ENCODE results near the gene DDI2. TPM values are rescaled to one million over a fixed set of nuclear protein-coding genes. Genes with fewer than 3 reads are reported as not detected.

DDI2 gene
- total and polyA plus RNA-seq, 4 donors = 9.5 to 72.5 (median 42.0) TPM

DNA sequence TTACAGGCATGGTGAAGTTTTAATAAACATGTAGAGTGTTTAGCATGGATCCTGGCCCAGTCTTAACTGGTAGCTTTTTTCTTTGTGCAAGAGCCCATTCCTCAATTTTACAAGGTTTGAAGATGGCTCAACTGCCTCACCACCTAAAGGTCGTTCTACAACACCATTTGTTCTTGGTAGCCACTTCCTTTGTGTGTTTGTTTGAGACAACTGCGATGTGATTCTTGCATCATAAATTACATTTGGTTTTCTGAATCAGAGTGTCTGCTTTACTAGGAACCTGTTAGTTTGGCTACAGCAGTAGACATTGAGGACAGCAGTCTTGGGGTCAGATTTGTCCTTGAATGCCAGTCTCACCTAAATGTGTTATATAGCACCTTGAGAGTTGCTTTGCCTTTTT is 70.2 kb downstream of the DDI2 start:
- Histone ChIP-seq H3K27me3 (ENCODE audit: control insufficient read depth in 4 of 4, insufficient read depth in 4 of 4, low read length in 3 of 4) (no peaks in the 10 kb centered on the region), H3K4me3 (ENCODE audit: low read depth in 1 of 3, low read length in 3 of 3) (no peak overlapping the region), H3K9ac (ENCODE audit: low read depth in 1 of 2, low read length in 2 of 2) (no peak overlapping the region), H3K36me3 (ENCODE audit: control insufficient read depth in 4 of 4, insufficient read depth in 3 of 4, low read depth in 1 of 4, low read length in 3 of 4) (no peaks in the 10 kb centered on the region), H3K27ac (ENCODE audit: low read depth in 1 of 2, low read length in 2 of 2) (no peak overlapping the region), H3K4me1 (ENCODE audit: control insufficient read depth in 4 of 4, insufficient read depth in 4 of 4, low read length in 3 of 4) (peaks cover 3 to 18% (median 8%) of the 10 kb centered on the region in 4 donors), H3K9me3 (ENCODE audit: control insufficient read depth in 4 of 4, low read length in 3 of 4) (no peaks in the 10 kb centered on the region)
- 66% methylated on average over 2 of the region's 2 CpGs for WGBS
- no peak for TF ChIP-seq GABPA (IDR thresholded peaks at IDR 0.05 in 1 of 2, conservative IDR thresholded peaks at IDR 0.05 in 1 of 2)
- no peak for TF ChIP-seq SP1 (IDR thresholded peaks at IDR 0.05)
- TF ChIP-seq TAF1 (conservative IDR thresholded peaks at IDR 0.05) = no peak
- TF ChIP-seq, protein P1, sequence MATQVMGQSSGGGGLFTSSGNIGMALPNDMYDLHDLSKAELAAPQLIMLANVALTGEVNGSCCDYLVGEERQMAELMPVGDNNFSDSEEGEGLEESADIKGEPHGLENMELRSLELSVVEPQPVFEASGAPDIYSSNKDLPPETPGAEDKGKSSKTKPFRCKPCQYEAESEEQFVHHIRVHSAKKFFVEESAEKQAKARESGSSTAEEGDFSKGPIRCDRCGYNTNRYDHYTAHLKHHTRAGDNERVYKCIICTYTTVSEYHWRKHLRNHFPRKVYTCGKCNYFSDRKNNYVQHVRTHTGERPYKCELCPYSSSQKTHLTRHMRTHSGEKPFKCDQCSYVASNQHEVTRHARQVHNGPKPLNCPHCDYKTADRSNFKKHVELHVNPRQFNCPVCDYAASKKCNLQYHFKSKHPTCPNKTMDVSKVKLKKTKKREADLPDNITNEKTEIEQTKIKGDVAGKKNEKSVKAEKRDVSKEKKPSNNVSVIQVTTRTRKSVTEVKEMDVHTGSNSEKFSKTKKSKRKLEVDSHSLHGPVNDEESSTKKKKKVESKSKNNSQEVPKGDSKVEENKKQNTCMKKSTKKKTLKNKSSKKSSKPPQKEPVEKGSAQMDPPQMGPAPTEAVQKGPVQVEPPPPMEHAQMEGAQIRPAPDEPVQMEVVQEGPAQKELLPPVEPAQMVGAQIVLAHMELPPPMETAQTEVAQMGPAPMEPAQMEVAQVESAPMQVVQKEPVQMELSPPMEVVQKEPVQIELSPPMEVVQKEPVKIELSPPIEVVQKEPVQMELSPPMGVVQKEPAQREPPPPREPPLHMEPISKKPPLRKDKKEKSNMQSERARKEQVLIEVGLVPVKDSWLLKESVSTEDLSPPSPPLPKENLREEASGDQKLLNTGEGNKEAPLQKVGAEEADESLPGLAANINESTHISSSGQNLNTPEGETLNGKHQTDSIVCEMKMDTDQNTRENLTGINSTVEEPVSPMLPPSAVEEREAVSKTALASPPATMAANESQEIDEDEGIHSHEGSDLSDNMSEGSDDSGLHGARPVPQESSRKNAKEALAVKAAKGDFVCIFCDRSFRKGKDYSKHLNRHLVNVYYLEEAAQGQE (IDR thresholded peaks at IDR 0.05) = no peak
- TF ChIP-seq RAD21 (IDR thresholded peaks at IDR 0.05) = no peak
- TF ChIP-seq, protein P2, sequence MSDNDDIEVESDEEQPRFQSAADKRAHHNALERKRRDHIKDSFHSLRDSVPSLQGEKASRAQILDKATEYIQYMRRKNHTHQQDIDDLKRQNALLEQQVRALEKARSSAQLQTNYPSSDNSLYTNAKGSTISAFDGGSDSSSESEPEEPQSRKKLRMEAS (IDR thresholded peaks at IDR 0.05) = no peak
- no peak for TF ChIP-seq HNF4A (conservative IDR thresholded peaks at IDR 0.05)
- TF ChIP-seq, protein P3, sequence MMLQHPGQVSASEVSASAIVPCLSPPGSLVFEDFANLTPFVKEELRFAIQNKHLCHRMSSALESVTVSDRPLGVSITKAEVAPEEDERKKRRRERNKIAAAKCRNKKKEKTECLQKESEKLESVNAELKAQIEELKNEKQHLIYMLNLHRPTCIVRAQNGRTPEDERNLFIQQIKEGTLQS (IDR thresholded peaks at IDR 0.05) = no peak
- no peak for TF ChIP-seq EGR1 (IDR thresholded peaks at IDR 0.05; ENCODE audit: low read depth in 2 of 2)
- no peak for TF ChIP-seq RXRA (IDR thresholded peaks at IDR 0.05)
- TF ChIP-seq JUND (IDR thresholded peaks at IDR 0.05) = no peak
- TF ChIP-seq, protein P4, sequence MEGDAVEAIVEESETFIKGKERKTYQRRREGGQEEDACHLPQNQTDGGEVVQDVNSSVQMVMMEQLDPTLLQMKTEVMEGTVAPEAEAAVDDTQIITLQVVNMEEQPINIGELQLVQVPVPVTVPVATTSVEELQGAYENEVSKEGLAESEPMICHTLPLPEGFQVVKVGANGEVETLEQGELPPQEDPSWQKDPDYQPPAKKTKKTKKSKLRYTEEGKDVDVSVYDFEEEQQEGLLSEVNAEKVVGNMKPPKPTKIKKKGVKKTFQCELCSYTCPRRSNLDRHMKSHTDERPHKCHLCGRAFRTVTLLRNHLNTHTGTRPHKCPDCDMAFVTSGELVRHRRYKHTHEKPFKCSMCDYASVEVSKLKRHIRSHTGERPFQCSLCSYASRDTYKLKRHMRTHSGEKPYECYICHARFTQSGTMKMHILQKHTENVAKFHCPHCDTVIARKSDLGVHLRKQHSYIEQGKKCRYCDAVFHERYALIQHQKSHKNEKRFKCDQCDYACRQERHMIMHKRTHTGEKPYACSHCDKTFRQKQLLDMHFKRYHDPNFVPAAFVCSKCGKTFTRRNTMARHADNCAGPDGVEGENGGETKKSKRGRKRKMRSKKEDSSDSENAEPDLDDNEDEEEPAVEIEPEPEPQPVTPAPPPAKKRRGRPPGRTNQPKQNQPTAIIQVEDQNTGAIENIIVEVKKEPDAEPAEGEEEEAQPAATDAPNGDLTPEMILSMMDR (IDR thresholded peaks at IDR 0.05; ENCODE audit: low read depth, low read length, missing input control) = no peak
- TF ChIP-seq FOXA2 (IDR thresholded peaks at IDR 0.05) = no peak
- no peak for TF ChIP-seq YY1 (IDR thresholded peaks at IDR 0.05)
- TF ChIP-seq HNF4G (IDR thresholded peaks at IDR 0.05) = no peak
- DNase-seq (ENCODE audit: low spot score) = no peak

DNA sequence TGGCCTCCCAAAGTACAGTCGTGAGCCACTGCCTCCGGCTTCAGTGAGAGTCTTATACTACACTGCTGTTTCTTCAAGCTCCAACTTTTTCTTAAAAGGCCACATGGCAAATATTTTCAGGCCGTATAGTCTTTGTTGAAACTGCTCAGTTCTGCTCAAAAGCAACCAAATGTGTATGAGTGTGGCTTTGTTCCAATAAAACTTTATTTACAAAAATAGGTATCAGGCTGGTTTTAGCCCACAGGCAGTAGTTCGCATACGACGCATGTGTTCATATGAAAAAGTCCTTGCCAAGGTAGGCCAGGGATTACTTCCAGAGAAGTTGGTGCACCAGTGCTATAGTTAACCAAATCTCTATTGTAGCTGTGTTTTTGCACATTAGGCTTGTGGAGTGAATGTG is 73.1 kb downstream of the DDI2 start:
- Histone ChIP-seq H3K9ac (ENCODE audit: low read depth in 1 of 2, low read length in 2 of 2) (no peak overlapping the region), H3K9me3 (ENCODE audit: control insufficient read depth in 4 of 4, low read length in 3 of 4) (no peaks in the 10 kb centered on the region), H3K27ac (ENCODE audit: low read depth in 1 of 2, low read length in 2 of 2) (no peak overlapping the region), H3K4me3 (ENCODE audit: low read depth in 1 of 3, low read length in 3 of 3) (no peak overlapping the region), H3K27me3 (ENCODE audit: control insufficient read depth in 4 of 4, insufficient read depth in 4 of 4, low read length in 3 of 4) (no peaks in the 10 kb centered on the region), H3K4me1 (ENCODE audit: control insufficient read depth in 4 of 4, insufficient read depth in 4 of 4, low read length in 3 of 4) (peaks cover 0 to 12% (median 4%) of the 10 kb centered on the region in 4 donors), H3K36me3 (ENCODE audit: control insufficient read depth in 4 of 4, insufficient read depth in 3 of 4, low read depth in 1 of 4, low read length in 3 of 4) (no peaks in the 10 kb centered on the region)
- no peak for DNase-seq (ENCODE audit: low spot score)
- 97% methylated on average over 6 of the region's 6 CpGs for WGBS
- TF ChIP-seq YY1 (IDR thresholded peaks at IDR 0.05) = no peak
- no peak for TF ChIP-seq TAF1 (conservative IDR thresholded peaks at IDR 0.05)
- no peak for TF ChIP-seq FOXA2 (IDR thresholded peaks at IDR 0.05)
- TF ChIP-seq, protein P1 (IDR thresholded peaks at IDR 0.05) = no peak
- TF ChIP-seq SP1 (IDR thresholded peaks at IDR 0.05) = no peak
- TF ChIP-seq JUND (IDR thresholded peaks at IDR 0.05) = no peak
- TF ChIP-seq HNF4A (conservative IDR thresholded peaks at IDR 0.05) = no peak
- TF ChIP-seq, protein P4 (IDR thresholded peaks at IDR 0.05; ENCODE audit: low read depth, low read length, missing input control) = no peak
- no peak for TF ChIP-seq RAD21 (IDR thresholded peaks at IDR 0.05)
- TF ChIP-seq NR2F2 (IDR thresholded peaks at IDR 0.05) = no peak
- no peak for TF ChIP-seq EGR1 (IDR thresholded peaks at IDR 0.05; ENCODE audit: low read depth in 2 of 2)
- no peak for TF ChIP-seq HNF4G (IDR thresholded peaks at IDR 0.05)
- TF ChIP-seq, protein P3 (IDR thresholded peaks at IDR 0.05) = no peak
- TF ChIP-seq, protein P5, sequence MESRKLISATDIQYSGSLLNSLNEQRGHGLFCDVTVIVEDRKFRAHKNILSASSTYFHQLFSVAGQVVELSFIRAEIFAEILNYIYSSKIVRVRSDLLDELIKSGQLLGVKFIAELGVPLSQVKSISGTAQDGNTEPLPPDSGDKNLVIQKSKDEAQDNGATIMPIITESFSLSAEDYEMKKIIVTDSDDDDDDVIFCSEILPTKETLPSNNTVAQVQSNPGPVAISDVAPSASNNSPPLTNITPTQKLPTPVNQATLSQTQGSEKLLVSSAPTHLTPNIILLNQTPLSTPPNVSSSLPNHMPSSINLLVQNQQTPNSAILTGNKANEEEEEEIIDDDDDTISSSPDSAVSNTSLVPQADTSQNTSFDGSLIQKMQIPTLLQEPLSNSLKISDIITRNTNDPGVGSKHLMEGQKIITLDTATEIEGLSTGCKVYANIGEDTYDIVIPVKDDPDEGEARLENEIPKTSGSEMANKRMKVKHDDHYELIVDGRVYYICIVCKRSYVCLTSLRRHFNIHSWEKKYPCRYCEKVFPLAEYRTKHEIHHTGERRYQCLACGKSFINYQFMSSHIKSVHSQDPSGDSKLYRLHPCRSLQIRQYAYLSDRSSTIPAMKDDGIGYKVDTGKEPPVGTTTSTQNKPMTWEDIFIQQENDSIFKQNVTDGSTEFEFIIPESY (IDR thresholded peaks at IDR 0.05) = no peak
